ENCODE data around the gene GJC3.
"Not testable (repeated sequence)": the region's sequence is repeated elsewhere in the genome, so short reads cannot be mapped to it uniquely, and the experiment has no call there.

Gene GJC3

GRCh38 chr7:99928994-99929729, at the start of gene GJC3:
TSS of gene GJC3 (minus strand) at chr7:99929620. CDS start at chr7:99929620, 0 bp downstream.
- peak; percentile 76 for DNase-seq (ENCODE audit: low spot score)

- DNase-seq (ENCODE audit: low spot score) = no peak
Measured at GRCh38 chr7:99976626-99977025, 47.2 kb upstream of the GJC3 start.

- no peak for DNase-seq (ENCODE audit: low spot score)
Measured at GRCh38 chr7:99975782-99976521, 46.5 kb upstream of the GJC3 start, which contains the start of gene AZGP1. TSS of gene AZGP1 (minus strand) at chr7:99976031. CDS start at chr7:99976020, 11 bp downstream.

GRCh38 chr7:99974681-99975080, 45.3 kb upstream of the GJC3 start:
- DNase-seq (ENCODE audit: low spot score) = no peak

GRCh38 chr7:99973817-99974216, 44.4 kb upstream of the GJC3 start:
- not testable (repeated sequence) for DNase-seq (ENCODE audit: low spot score)

GRCh38 chr7:99971242-99971641, 41.8 kb upstream of the GJC3 start:
- no peak for DNase-seq (ENCODE audit: low spot score)

- not testable (repeated sequence) for DNase-seq (ENCODE audit: low spot score)
Measured at GRCh38 chr7:99969813-99970212, 40.4 kb upstream of the GJC3 start.

- DNase-seq (ENCODE audit: low spot score) = no peak
Measured at GRCh38 chr7:99969298-99969697, 39.9 kb upstream of the GJC3 start.

- DNase-seq (ENCODE audit: low spot score) = no peak
Measured at GRCh38 chr7:99958564-99959227, 29.3 kb upstream of the GJC3 start.

GRCh38 chr7:99955247-99955646, 25.8 kb upstream of the GJC3 start:
- no peak for DNase-seq (ENCODE audit: low spot score)

GRCh38 chr7:99954643-99955042, 25.2 kb upstream of the GJC3 start:
- not testable (repeated sequence) for DNase-seq (ENCODE audit: low spot score)

- DNase-seq (ENCODE audit: low spot score) = no peak
Measured at GRCh38 chr7:99953649-99954048, 24.2 kb upstream of the GJC3 start.

GRCh38 chr7:99952649-99953048, 23.2 kb upstream of the GJC3 start:
- DNase-seq (ENCODE audit: low spot score) = not testable (repeated sequence)

- not testable (repeated sequence) for DNase-seq (ENCODE audit: low spot score)
Measured at GRCh38 chr7:99950819-99951218, 21.4 kb upstream of the GJC3 start.

GRCh38 chr7:99949645-99950228, 20.3 kb upstream of the GJC3 start:
- DNase-seq (ENCODE audit: low spot score) = no peak

GRCh38 chr7:99947608-99948007, 18.2 kb upstream of the GJC3 start:
- no peak for DNase-seq (ENCODE audit: low spot score)

- DNase-seq (ENCODE audit: low spot score) = no peak
Measured at GRCh38 chr7:99944497-99945070, 15.2 kb upstream of the GJC3 start.

GRCh38 chr7:99943641-99944496, 14.4 kb upstream of the GJC3 start:
- DNase-seq (ENCODE audit: low spot score) = no peak

- DNase-seq (ENCODE audit: low spot score) = no peak
Measured at GRCh38 chr7:99938296-99938695, 8.9 kb upstream of the GJC3 start.

GRCh38 chr7:99935009-99935408, 5.6 kb upstream of the GJC3 start:
- not testable (repeated sequence) for DNase-seq (ENCODE audit: low spot score)

- no peak for DNase-seq (ENCODE audit: low spot score)
Measured at GRCh38 chr7:99930376-99930775, 956 bp upstream of the GJC3 start.

All from kidney capillary endothelial cell (primary cell).